Heart right ventricle (tissue), 16 donors: Measurements from ENCODE around the gene TUBE1. TPM values are rescaled to one million over a fixed set of nuclear protein-coding genes. Genes with fewer than 3 reads are reported as not detected.
"Not testable (repeated sequence)": the region's sequence is repeated elsewhere in the genome, so short reads cannot be mapped to it uniquely, and the experiment has no call there.

ENCODE experiments used
- ATAC-seq, 8 donors: fragments of 200-7000 bp; cut with Tn5 transposase; one replicate each; pipeline ENCODE4 v1.9.1; 2020; ENCODE audit warnings: mild to moderate bottlenecking in 8 of 8, moderate library complexity in 8 of 8, moderate number of reproducible peaks in 1 of 8
- DNase-seq, 2 donors: peaks; one replicate each; pipeline ENCODE4 v3.0.0-alpha.2; 2020
- H3K27ac ChIP-seq, 10 donors: fragments of 200-600 bp; sonication (generic) in 2 of 10; one replicate each; pipeline versions ENCODE4 v1.5.0 to v1.8.0; 2020 to 2022; ENCODE audit warnings: mild to moderate bottlenecking in 3 of 10
- H3K27me3 ChIP-seq, 7 donors: fragments of 200-600 bp; one replicate each; pipeline ENCODE4 v1.8.0; 2021 to 2022; ENCODE audit warnings: mild to moderate bottlenecking in 2 of 7
- H3K36me3 ChIP-seq, 9 donors: fragments of 200-600 bp; sonication (generic) in 1 of 9; one replicate each; pipeline versions ENCODE4 v1.5.0 to v1.8.0; 2020 to 2022; ENCODE audit warnings: mild to moderate bottlenecking in 2 of 9
- H3K4me1 ChIP-seq, 9 donors: fragments of 200-600 bp; sonication (generic) in 1 of 9; one replicate each; pipeline versions ENCODE4 v1.5.0 to v1.8.0; 2020 to 2022; ENCODE audit warnings: mild to moderate bottlenecking in 4 of 9
- H3K4me3 ChIP-seq, 10 donors: fragments of 200-600 bp; sonication (generic) in 2 of 10; one replicate each; pipeline versions ENCODE4 v1.5.0 to v1.8.0; 2020 to 2022; ENCODE audit warnings: mild to moderate bottlenecking in 7 of 10, moderate library complexity in 2 of 10
- H3K9me3 ChIP-seq, 11 donors: fragments of 200-600 bp in 10 of 11; sonication (generic) in 2 of 11; one replicate each; pipeline versions ENCODE4 v1.5.0 to v1.8.0; 2013 to 2022; ENCODE audit warnings: mild to moderate bottlenecking in 2 of 11, control low read depth in 1 of 11, moderate library complexity in 1 of 11
- WGBS, 2 donors: extraction: QIAGEN DNeasy Blood & Tissue Kit; methylation state at CpG; one replicate each; pipeline ENCODE4 v1.1.7; 2013; ENCODE audit warnings: inconsistent platforms in 1 of 2; 5-methylcytosine and 5-hydroxymethylcytosine counted together
- intact Hi-C, 10 donors: fragments of 100-400 bp; cut with DNase I; formaldehyde crosslinking; loops; one replicate each; pipeline versions ENCODE4 v1.11.1 to v1.14.2; 2022
- polyA plus RNA-seq, 2 donors: library from polyadenylated mRNA; stranded (reverse); fragments of 200-250 nt; gene quantifications; one replicate each; pipeline ENCODE4 v1.2.3, GENCODE V29; 2013
- total RNA-seq, 10 donors: library from RNA; stranded (reverse); fragmentation: NEBNext Ultra II Directional in 3 of 10; extraction: Animal tissue kit (Norgen Biotek cat#: 25700) in 3 of 10; gene quantifications; one replicate each; pipeline versions ENCODE4 v1.2.1 to v1.2.4, GENCODE V29; 2021 to 2023
- TF ChIP-seq, protein P1 (sequence below), 9 donors: fragments of 200-600 bp; sonication (generic) in 2 of 9; IDR thresholded peaks; one replicate each; pipeline versions ENCODE4 v1.5.0 to v1.8.0; 2021 to 2022; ENCODE audit warnings: antibody characterized with exemption in 9 of 9, mild to moderate bottlenecking in 5 of 9, moderate library complexity in 1 of 9
- donor health status: Arrhythmogenic right ventricular cardiomyopathy.
- donor health status: ischemic (EF 13 %, LVEDD 7.1; RV severe dilation, severe dysfunction).
- donor health status: healthy with polysubstance abuse.
- donor health status: DM: no; HTN: yes; CAD: no.
- donor health status: DM: no; HTN: no; CAD: no.
- donor health status: ischemic (EF 25% LVEDD 6.9; RV normal size, moderate dysfunction).
- donor health status: ischemic (EF 25% LVEDD 5.7; RV mildly dilated, moderate dysfunction).
- donor health status: healthy.
- donor health status: DM: yes; HTN: yes; CAD: no.
- donor health status: Ischemic cardiomyopathy.
- donor health status: ischemic (EF 35%, LVEDD 5.7; RV mildly dilated, moderate dysfunction).
- donor health status: nonischemic (EF 11% LVEDD 7.7; RV severe dilation, severe dysfunction).
- donor health status: DM: yes; HTN: yes; CAD: no.
- donor health status: PGD.
- donor health status: ischemic (EF 29% LVEDD 5.4; RV normal size, mild dysfunction).
- donor health status: nonischemic (EF 23%, LVEDD 6.1; RV moderate dilation, normal function).

TUBE1 gene
- total and polyA plus RNA-seq, 12 donors = 9.0 to 43.5 (median 22.6) TPM

DNA sequence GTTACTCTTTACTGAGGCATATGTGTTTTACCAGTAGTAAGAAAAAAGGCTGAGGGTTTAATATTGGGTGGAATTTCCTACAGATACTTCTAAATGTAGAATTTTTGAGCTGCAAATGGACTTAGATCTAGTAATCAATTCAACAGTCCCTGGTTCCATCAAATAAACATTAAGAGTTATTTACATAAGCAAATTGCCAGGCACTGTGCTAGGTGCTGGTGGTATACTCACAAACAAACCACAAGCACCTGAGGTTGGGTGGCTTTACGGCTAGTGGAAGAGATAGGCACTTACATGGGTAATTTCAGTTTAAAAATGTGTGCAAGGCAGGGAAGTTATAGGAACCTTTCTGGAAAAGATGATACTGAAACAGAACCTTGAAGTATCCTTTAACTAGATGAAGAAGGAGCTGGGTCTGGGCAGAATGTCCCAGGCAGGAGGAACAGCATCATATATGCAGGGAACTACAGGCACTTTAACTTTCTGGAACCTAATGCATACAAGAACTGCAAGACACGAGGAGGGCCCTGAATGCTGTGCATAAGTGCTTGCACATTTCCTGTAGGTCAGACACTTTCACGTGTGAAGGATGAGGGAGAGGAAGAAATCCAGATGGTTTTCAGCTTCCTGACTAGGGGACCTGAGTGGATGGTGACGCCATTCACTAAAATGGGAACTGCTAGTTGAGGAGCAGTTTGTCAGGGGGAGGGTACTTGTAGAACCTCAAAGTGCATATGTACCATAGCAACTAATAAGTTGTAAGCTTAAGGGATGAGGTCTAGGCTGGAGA, 28.8 kb downstream of the TUBE1 start:
- WGBS, 2 donors = 56 to 70% methylated on average over 4 of the region's 4 CpGs

DNA sequence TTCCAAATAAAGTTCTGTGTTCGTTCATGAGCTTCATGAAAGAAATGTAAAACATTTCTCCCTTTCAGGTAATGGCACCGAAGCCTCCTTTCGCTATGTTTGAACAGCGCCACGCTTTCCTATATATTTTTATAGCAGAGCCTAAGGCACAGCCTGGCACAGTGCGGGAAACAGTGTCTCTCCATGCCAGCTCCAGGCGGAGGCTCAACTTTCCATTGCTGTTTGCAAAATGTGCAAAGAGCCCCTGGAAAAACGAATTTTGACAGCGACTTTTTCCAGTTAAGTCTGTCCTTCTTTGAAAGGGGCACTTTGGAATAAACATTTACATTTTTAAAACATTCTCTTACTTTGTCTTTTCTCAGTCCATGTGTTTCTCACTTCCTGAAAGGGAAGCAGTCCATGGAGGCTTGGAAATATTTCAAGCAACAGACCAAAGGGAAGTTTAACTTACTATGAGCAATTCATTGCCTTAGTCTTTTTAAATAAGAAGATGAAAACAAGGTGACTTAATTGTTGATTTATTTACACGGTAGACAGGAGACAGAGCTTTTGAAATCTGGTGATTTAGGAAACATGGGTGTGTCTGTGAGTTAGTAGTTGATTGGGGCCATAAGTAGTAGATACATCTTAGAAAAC, 32.6 kb downstream of the TUBE1 start:
- TF ChIP-seq, protein P1, sequence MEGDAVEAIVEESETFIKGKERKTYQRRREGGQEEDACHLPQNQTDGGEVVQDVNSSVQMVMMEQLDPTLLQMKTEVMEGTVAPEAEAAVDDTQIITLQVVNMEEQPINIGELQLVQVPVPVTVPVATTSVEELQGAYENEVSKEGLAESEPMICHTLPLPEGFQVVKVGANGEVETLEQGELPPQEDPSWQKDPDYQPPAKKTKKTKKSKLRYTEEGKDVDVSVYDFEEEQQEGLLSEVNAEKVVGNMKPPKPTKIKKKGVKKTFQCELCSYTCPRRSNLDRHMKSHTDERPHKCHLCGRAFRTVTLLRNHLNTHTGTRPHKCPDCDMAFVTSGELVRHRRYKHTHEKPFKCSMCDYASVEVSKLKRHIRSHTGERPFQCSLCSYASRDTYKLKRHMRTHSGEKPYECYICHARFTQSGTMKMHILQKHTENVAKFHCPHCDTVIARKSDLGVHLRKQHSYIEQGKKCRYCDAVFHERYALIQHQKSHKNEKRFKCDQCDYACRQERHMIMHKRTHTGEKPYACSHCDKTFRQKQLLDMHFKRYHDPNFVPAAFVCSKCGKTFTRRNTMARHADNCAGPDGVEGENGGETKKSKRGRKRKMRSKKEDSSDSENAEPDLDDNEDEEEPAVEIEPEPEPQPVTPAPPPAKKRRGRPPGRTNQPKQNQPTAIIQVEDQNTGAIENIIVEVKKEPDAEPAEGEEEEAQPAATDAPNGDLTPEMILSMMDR (IDR thresholded peaks at IDR 0.05) = no peak
- Histone ChIP-seq H3K4me3 (no peak overlapping the region), H3K27ac (no peak overlapping the region), H3K9me3 (peaks cover 0 to 9% (median 0%) of the 10 kb centered on the region in 11 donors), H3K36me3 (no peaks in the 10 kb centered on the region), H3K4me1 (no peaks in the 10 kb centered on the region), H3K27me3 (no peaks in the 10 kb centered on the region)
- no peak for DNase-seq
- WGBS, 2 donors = 84 to 87% methylated on average over 10 of the region's 10 CpGs
- intact Hi-C loops = no loop called here
- ATAC-seq = no peak

More for the DNA sequence above, 28.8 kb downstream of the TUBE1 start:
- intact Hi-C loops = no loop called here
- no peaks in the 10 kb centered on the region for H3K36me3 ChIP-seq
- H3K4me3 ChIP-seq = no peak overlapping the region
- no peak overlapping the region for H3K27ac ChIP-seq
- no peaks in the 10 kb centered on the region for H3K4me1 ChIP-seq
- H3K9me3 ChIP-seq = no peaks in the 10 kb centered on the region
- ATAC-seq (no peak), DNase-seq (no peak)
- no peaks in the 10 kb centered on the region for H3K27me3 ChIP-seq
- TF ChIP-seq, protein P1 (IDR thresholded peaks at IDR 0.05) = no peak

DNA sequence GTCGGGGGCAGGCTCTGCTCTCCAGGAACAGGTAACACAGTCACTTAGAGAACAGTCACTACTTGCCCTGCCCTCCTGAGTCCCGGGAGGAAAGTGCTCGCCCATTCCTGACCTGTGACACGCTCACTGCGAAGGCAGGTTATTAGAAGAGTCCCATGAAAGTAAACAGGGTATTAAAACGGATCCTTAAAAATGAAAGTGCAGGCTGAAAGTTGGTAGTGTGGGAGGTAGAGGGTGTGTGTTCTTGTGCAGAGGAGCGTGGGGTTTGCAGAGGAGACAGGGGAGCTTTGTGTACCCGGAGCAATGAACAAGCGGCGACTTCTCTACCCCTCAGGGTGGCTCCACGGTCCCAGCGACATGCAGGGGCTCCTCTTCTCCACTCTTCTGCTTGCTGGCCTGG, 33.3 kb downstream of the TUBE1 start, which contains the start of gene CCN6:
TSS of gene CCN6 (plus strand) at position 104 of the 400 bp plus-strand sequence. CDS start at position 358, 254 bp downstream.
- intact Hi-C loops = no loop called here

DNA sequence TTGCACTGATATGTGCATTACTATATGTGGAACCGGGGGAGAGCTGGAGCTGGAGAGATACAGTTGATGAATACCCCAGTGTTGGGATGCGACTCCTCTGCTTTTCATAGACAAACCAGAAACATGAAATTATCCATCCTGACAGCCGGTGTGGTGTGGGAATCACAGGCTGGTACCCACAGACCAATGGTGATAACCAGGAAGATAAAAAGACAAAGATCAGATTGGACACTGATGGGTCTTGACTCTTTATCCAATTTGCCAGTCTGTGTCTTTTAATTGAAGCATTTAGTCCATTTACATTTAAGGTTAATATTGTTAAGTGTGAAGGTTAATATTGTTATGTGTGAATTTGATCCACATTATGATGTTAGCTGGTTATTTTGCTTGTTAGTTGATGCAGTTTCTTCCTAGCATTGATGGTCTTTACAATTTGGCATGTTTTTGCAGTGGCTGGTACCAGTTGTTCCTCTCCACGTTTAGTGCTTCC, 36.0 kb downstream of the TUBE1 start:
- 85 to 87% methylated on average over 4 of the region's 4 CpGs for WGBS, 2 donors
- DNase-seq, H3K9me3 ChIP-seq, intact Hi-C loops, ATAC-seq, H3K27me3 ChIP-seq, H3K36me3 ChIP-seq, H3K4me1 ChIP-seq, H3K4me3 ChIP-seq, H3K27ac ChIP-seq: not testable (repeated sequence)

More for the DNA sequence above, 33.3 kb downstream of the TUBE1 start, which contains the start of gene CCN6:
- no peak for ATAC-seq
- H3K27ac ChIP-seq = no peak within 1 kb of the TSS
- H3K9me3 ChIP-seq = peaks cover 0 to 9% (median 0%) of the 10 kb centered on the region in 11 donors
- H3K36me3 ChIP-seq = no peaks in the 10 kb centered on the region
- 86 to 88% methylated on average over 12 of the region's 12 CpGs for WGBS, 2 donors
- no peak within 1 kb of the TSS for H3K4me3 ChIP-seq
- TF ChIP-seq, protein P1 (IDR thresholded peaks at IDR 0.05) = no peak
- H3K27me3 ChIP-seq = no peaks in the 10 kb centered on the region
- no peaks in the 10 kb centered on the region for H3K4me1 ChIP-seq
- DNase-seq = no peak
